Esophagus squamous epithelium (tissue), 5 donors: ENCODE measurements around the gene USH1C. TPM values are rescaled to one million over a fixed set of nuclear protein-coding genes. Genes with fewer than 3 reads are reported as not detected.

Source experiments
- DNase-seq: peaks from one replicate; lab custom pipeline; 2025; lab: John Stamatoyannopoulos, UW
- H3K27ac ChIP-seq, 4 donors: fragments of 200-600 bp; sonication (generic); one replicate each; pipeline ENCODE4 v1.5.1; 2016 to 2019; ENCODE audit warnings: mild to moderate bottlenecking in 1 of 4
- H3K27me3 ChIP-seq, 4 donors: fragments of 200-600 bp; sonication (generic); 1 replicate in 3 of 4; 2 replicates in 1 of 4; pipeline versions ENCODE4 v1.5.1 to v1.6.0; 2017 to 2021; ENCODE audit warnings: antibody characterized with exemption in 1 of 4
- H3K36me3 ChIP-seq, 3 donors: fragments of 200-600 bp; sonication (generic); one replicate each; pipeline ENCODE4 v1.5.1; 2016 to 2019
- H3K4me1 ChIP-seq, 3 donors: fragments of 200-600 bp; sonication (generic); one replicate each; pipeline ENCODE4 v1.5.1; 2017 to 2019
- H3K4me3 ChIP-seq, 4 donors: fragments of 200-600 bp; sonication (generic); 1 replicate in 3 of 4; 2 replicates in 1 of 4; pipeline ENCODE4 v1.5.1; 2016 to 2019; ENCODE audit warnings: mild to moderate bottlenecking in 2 of 4, moderate library complexity in 1 of 4
- H3K9me3 ChIP-seq, 3 donors: fragments of 200-600 bp; sonication (generic); one replicate each; pipeline ENCODE4 v1.5.1; 2016 to 2019
- CTCF ChIP-seq, 6 experiments: fragments of 450-650 bp in 4 of 6; fragments of 200-600 bp in 2 of 6; sonication (generic) in 2 of 6; IDR thresholded peaks; one replicate each; pipeline ENCODE4 v1.5.1; 2016 to 2019; ENCODE audit warnings: antibody characterized with exemption in 6 of 6, mild to moderate bottlenecking in 4 of 6, moderate library complexity in 4 of 6
- POLR2A ChIP-seq, 4 donors: fragments of 450-650 bp; IDR thresholded peaks; one replicate each; pipeline ENCODE4 v1.6.1; 2017; ENCODE audit warnings: antibody characterized with exemption in 4 of 4, mild to moderate bottlenecking in 4 of 4, moderate library complexity in 3 of 4
- WGBS, 2 donors: methylation state at CpG; one replicate each; pipeline ENCODE4 v1.1.5; 2018; 5-methylcytosine and 5-hydroxymethylcytosine counted together
- intact Hi-C: fragments of 100-400 bp; cut with DNase I; formaldehyde crosslinking; loops from one replicate; pipeline ENCODE4 v1.15.0; 2022
- total RNA-seq, 4 donors: library from RNA; depleted of rRNA; stranded (reverse); fragments of >200 nt; gene quantifications; one replicate each; pipeline ENCODE4 v1.1.0, GENCODE V29; 2016
- donor health status: DM: yes; HTN: yes; CAD: no.

USH1C gene
- total RNA-seq, 4 donors from 2014 or later = not detected

GRCh38 chr11:17488563-17488962 lies 55.7 kb downstream of the USH1C start:
- TF ChIP-seq POLR2A (IDR thresholded peaks at IDR 0.05) (no peak), CTCF (IDR thresholded peaks at IDR 0.05) (no peak)
- DNase-seq = no peak
- Histone ChIP-seq H3K9me3 (no peaks in the 10 kb centered on the region), H3K27me3 (peaks cover 0 to 69% (median 0%) of the 10 kb centered on the region in 4 donors), H3K4me3 (no peak overlapping the region), H3K27ac (no peak overlapping the region), H3K4me1 (no peaks in the 10 kb centered on the region), H3K36me3 (no peaks in the 10 kb centered on the region)
- intact Hi-C loops = no loop called here
- 73 to 81% methylated on average over 1 of the region's 1 CpG for WGBS, 2 donors

- no peak for TF ChIP-seq POLR2A (IDR thresholded peaks at IDR 0.05)
- TF ChIP-seq CTCF (IDR thresholded peaks at IDR 0.05) = no peak
- peaks cover 0 to 53% (median 0%) of the 10 kb centered on the region in 4 donors for H3K27me3 ChIP-seq
- DNase-seq = no peak
- H3K27ac ChIP-seq = no peak overlapping the region
- intact Hi-C loops = no loop called here
- no peaks in the 10 kb centered on the region for H3K36me3 ChIP-seq
- no peaks in the 10 kb centered on the region for H3K9me3 ChIP-seq
- no peaks in the 10 kb centered on the region for H3K4me1 ChIP-seq
- 70 to 86% methylated on average over 5 of the region's 5 CpGs for WGBS, 2 donors
- no peak overlapping the region for H3K4me3 ChIP-seq
These were observed 57.6 kb downstream of the USH1C start for GRCh38 chr11:17486646-17487045.

GRCh38 chr11:17483505-17483904 lies 60.7 kb downstream of the USH1C start:
- no peak overlapping the region for H3K27ac ChIP-seq
- H3K36me3 ChIP-seq = no peaks in the 10 kb centered on the region
- TF ChIP-seq POLR2A (IDR thresholded peaks at IDR 0.05) = no peak
- TF ChIP-seq CTCF (IDR thresholded peaks at IDR 0.05) = no peak
- peaks cover 0 to 38% (median 0%) of the 10 kb centered on the region in 4 donors for H3K27me3 ChIP-seq
- H3K4me3 ChIP-seq = no peak overlapping the region
- 71 to 77% methylated on average over 2 of the region's 2 CpGs for WGBS, 2 donors
- H3K9me3 ChIP-seq = no peaks in the 10 kb centered on the region
- DNase-seq = no peak
- no peaks in the 10 kb centered on the region for H3K4me1 ChIP-seq
- intact Hi-C loops = no loop called here

GRCh38 chr11:17481905-17482304 lies 62.3 kb downstream of the USH1C start:
- WGBS, 2 donors = 55% methylated on average over 2 of the region's 5 CpGs; no CpG with 5 or more reads in 1 of the 2 donors
- intact Hi-C loops = no loop called here
- H3K27ac ChIP-seq = no peak overlapping the region
- H3K4me3 ChIP-seq = no peak overlapping the region
- peaks cover 0 to 42% (median 2%) of the 10 kb centered on the region in 4 donors for H3K27me3 ChIP-seq
- TF ChIP-seq CTCF (IDR thresholded peaks at IDR 0.05) (no peak), POLR2A (IDR thresholded peaks at IDR 0.05) (no peak)
- no peak for DNase-seq
- no peaks in the 10 kb centered on the region for H3K36me3 ChIP-seq
- no peaks in the 10 kb centered on the region for H3K9me3 ChIP-seq
- H3K4me1 ChIP-seq = peaks cover 0 to 1% (median 0%) of the 10 kb centered on the region in 3 donors

GRCh38 chr11:17479284-17480214 lies 64.7 kb downstream of the USH1C start:
- 25 to 43% methylated on average over 11 to 12 of the region's 14 CpGs for WGBS, 2 donors
- peaks cover 0 to 14% (median 3%) of the 10 kb centered on the region in 3 donors for H3K4me1 ChIP-seq
- no peak for DNase-seq

More at GRCh38 chr11:17479284-17480214, 64.7 kb downstream of the USH1C start:
- Histone ChIP-seq H3K27ac (no peak overlapping the region), H3K9me3 (no peaks in the 10 kb centered on the region), H3K4me3 (no peak overlapping the region), H3K36me3 (no peaks in the 10 kb centered on the region), H3K27me3 (peaks cover 0 to 52% (median 9%) of the 10 kb centered on the region in 4 donors)
- intact Hi-C loops = no loop called here
- no peak for TF ChIP-seq CTCF (IDR thresholded peaks at IDR 0.05)
- TF ChIP-seq POLR2A (IDR thresholded peaks at IDR 0.05) = no peak
